ENCODE results near the gene PTPRM.

DNA sequence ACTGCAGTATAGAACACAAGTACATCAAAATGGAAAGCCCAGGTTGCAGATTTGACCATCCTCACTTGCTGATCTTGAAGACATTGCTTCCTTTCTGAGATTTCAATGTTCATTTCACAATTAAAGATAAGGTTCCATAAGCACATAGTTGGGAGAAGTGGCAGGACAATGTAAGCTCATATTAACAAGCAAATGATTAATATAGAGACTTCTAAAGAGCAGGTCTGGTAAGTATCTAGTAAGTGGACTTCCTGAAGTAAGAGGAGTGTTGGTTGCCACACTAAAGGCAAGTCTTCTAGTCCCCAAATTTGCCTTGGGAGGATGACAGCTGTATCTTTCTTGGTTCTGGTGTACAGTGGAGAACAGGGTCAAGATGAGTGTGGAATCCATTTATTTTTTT, 1.4 kb upstream of the PTPRM start:
- TF ChIP-seq JUND (IDR thresholded peaks at IDR 0.05) (no peak), EZH2 (IDR thresholded peaks at IDR 0.05) (no peak), POLR2A (IDR thresholded peaks at IDR 0.05; ENCODE audit: borderline replicate concordance, extremely low read depth, insufficient read depth, insufficient read length) (no peak), ZFX (IDR thresholded peaks at IDR 0.05) (no peak)
- TF ChIP-seq, protein P1, sequence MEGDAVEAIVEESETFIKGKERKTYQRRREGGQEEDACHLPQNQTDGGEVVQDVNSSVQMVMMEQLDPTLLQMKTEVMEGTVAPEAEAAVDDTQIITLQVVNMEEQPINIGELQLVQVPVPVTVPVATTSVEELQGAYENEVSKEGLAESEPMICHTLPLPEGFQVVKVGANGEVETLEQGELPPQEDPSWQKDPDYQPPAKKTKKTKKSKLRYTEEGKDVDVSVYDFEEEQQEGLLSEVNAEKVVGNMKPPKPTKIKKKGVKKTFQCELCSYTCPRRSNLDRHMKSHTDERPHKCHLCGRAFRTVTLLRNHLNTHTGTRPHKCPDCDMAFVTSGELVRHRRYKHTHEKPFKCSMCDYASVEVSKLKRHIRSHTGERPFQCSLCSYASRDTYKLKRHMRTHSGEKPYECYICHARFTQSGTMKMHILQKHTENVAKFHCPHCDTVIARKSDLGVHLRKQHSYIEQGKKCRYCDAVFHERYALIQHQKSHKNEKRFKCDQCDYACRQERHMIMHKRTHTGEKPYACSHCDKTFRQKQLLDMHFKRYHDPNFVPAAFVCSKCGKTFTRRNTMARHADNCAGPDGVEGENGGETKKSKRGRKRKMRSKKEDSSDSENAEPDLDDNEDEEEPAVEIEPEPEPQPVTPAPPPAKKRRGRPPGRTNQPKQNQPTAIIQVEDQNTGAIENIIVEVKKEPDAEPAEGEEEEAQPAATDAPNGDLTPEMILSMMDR (IDR thresholded peaks at IDR 0.05 in 2 of 3, conservative IDR thresholded peaks at IDR 0.05 in 1 of 3; ENCODE audit: borderline replicate concordance in 1 of 3, insufficient read depth in 1 of 3, low read depth in 2 of 3, low read length in 2 of 3) = no peak

All from HCT116 (cell line).